ENCODE results near the gene SH3GLB1.

Gene SH3GLB1

DNA sequence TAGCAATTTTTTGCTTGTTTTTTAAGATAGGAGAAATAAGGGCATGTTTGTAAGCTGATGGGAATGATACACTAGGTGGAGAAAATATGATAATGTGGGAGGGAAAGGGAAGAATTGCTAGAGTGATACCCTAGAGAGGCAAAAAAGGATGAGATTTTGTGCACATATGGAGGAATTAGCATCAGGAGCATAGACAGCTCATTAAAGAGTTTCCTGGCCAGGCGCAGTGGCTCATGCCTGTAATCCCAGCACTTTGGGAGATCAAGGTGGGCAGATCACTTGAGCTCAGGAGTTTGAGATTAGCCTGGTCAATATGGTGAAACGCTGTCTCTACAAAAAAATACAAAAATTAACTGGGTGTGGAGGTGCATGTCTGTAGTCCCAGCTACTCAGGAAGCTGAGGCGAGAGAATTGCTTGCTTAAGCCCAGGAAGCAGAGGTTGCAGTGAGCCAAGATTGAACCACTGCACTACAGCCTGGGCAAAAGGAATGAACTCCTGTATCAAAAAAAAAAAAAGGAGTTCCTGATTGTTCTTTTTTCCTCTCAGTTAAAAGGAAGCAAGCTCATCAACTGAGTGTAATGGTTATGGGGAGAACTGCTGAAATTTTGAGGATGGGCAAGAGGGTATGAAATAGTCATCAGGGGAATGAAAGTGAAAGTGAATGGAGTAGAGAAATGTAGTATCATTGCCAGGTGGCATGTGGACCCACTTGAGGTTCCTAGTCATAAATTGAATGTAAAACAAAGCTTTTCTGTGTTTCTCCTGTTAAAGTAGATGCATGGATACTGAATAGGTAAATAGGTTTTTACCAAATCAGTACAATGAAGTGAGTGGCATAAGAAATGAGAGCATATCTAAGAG is 35.5 kb downstream of the SH3GLB1 start:
- no peak for DNase-seq

DNA sequence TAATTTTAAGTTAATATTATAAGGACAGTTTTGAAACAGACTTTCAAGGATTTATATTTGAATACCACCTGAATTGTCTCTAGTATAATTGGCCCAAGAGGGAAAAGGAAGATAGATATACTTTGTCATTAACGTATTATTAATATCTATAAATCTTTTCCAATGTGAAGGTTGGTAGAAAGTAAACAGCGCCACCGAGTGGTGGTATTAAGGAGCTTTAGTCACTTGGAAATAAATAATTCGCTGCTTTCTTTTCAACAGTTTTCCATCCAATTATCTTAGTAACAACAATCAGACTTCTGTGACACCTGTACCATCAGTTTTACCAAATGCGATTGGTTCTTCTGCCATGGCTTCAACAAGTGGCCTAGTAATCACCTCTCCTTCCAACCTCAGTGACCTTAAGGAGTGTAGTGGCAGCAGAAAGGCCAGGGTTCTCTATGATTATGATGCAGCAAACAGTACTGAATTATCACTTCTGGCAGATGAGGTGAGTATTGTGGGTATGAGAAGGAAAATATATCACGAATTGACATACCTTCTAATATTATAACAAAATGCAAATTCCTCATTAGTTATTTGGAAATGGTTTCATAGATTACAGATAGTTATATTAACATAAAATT is 37.7 kb downstream of the SH3GLB1 start:
- DNase-seq = peak; percentile 27

DNA sequence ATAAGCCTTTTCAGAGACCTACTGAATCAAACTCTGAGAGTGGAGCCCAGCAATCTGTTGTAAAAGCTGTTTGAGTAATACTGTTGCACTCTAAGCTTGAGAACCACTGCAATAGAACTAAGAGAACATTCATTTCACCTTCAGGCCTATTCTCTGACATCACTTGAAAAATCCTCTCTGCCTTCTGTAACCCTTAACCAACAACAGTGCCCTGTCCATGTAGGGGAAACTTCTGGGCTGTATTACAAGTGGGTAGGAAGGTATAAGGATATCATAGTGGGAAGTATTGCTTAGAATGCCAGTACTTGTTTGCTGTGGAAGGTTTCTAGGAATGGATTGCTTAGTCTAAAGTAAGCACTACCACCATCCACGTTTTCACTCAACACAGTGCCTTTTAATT is 42.9 kb downstream of the SH3GLB1 start:
- no peak for DNase-seq

DNA sequence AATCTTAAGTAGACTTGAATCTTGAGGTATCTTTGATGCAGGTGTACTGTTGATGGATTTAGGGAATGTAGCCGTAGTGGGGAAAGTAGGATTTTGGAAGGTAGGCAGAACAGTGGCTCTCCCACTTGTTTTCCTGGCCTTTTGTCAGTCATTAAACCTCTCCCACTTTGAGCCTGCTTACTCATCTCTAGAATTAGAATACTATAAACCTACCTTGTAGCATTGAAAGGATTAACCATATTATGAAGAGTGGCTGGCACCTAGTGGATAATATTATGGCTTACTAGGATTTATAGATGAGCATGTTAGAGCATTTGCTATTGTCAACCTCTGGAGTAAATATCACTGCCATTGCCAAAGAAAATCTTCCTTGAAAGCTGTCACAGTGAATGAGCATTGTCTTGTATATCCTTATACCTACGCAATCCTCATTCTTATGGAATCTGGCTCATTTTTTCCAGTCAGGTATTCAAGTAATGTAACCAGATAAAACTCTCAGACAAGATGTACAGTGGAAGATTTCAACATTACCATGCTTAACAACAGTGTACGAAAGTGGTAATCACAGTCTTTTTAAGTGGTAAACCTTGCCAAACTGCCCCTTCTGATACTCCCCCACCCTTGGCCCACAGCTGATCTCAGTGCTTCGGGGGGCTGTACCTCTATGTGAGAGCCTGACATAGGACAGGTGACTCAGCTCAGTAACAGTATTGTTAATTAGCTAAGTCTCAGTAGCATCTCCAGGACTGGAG is 44.4 kb downstream of the SH3GLB1 start:
- no peak for DNase-seq

DNA sequence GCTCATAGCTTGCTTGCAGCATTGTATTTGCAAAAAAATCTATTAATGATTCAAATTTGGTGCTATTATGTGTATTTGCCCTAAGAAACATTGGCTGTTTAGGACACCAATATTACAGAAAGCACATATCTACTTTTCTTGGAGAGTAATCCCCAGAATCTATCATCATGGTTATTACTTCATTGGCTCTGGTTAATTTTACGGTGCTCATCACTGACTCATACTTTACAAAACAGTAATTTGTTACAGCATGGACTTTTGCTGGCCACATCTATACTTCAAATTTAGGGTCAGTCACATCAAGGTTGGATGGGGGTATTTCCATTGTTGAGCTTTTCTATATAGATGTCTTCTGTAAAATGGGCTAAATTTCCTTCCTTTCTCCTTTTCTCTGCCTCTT is 45.7 kb downstream of the SH3GLB1 start:
- DNase-seq = no peak

DNA sequence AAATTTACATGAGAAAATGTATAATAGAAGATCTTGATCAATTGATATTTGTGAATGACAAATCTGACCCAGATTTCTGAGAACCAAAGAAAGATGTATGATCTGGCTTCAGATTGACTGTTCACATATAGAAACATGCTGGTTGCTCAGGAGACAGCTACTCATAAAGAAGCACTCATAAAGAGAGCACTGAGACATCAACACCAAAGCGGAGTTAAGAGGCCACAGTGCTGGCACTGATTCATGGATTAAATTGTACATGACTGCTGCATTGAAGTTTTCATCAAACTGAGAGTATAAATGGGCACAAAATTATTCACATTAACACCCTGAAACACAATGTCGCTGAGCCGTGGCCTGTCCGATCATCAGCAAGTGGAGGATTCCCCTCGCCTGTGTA is 46.2 kb downstream of the SH3GLB1 start:
- DNase-seq = no peak

DNA sequence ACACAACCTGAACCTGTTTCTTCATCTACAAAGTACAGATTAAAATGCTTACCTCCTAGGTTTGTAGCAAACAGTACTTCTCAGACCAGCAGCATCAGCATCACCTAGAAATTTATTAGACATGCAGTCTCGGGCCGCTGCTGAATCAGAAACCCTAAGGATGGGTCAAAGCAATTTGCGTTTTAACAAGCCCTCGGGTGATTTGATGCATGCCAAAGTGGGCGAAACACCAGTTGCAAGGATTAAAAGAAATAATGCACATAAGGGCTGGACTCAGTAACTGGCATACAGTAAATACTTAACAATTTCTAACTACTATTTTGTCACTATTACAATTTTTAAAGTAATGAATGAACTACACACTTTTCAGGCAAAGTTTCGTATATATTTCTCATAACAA is 47.5 kb downstream of the SH3GLB1 start:
- no peak for DNase-seq

DNA sequence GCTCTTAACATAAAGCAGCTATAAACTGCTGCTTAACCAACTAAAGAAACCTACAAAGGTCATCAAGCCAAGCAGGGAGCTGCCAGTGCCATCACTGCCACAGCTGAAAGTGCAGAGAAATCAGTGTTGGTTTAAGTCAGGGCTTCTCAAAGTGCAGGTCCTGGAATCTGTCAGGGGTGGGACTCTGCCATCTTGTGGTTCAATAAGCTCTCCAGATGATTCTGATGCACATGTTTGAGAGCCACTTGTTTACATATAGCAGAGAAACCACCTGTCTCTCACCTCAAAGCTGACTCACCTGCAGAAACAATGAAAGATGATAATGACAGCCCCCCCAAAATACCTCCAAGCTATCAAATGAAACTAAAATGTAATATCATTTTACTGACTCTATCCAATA is 49.3 kb downstream of the SH3GLB1 start:
- no peak for DNase-seq

DNA sequence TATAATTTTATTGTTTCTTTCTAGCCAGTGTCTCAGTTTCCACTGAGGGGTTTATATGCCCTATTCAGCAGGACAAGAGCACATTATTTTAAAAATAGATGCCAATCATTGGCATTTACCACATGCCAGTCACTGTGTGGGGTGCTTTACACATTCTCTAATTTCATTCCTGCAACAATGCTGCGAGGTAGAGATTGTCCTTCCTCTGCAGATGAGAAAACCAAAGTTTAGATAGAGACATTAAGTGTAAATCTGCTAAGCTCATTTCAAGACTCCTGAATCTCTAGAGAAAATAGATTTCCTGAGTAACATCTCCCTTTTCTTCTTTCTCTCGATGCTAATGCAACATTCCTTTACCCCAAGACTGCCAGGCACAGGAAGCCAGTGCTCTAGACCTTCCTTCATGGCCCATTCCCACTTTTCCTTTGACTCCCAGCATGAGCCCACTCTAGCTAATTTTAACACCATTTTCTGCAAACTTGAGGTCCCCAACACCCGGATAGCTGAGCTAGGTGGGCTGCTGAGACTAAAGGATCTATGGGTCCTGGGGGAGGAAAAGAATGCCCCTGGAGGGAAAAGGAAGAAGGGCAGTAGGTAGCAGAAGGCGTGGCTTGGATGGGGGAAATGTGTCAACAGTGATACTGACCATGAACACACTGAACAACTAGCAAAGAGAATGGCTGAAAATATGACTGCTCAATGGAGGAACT is 50.0 kb downstream of the SH3GLB1 start:
- no peak for DNase-seq

DNA sequence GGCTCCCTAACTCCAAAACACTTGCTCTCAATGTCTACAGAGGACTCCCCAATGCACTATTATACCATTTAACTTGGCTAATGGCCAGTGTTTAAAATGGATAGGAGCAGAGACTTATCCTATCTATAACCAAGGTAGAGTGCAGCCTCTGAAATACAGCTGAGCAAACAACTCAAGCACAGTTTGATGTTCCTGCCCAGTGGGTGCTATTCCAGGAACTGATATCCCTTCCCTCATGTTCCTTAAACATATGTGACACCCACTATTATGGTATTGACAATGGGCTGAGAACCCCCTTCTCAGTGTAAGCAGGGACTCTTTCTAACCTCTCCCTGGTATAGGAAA is 51.7 kb downstream of the SH3GLB1 start:
- DNase-seq = no peak

DNA sequence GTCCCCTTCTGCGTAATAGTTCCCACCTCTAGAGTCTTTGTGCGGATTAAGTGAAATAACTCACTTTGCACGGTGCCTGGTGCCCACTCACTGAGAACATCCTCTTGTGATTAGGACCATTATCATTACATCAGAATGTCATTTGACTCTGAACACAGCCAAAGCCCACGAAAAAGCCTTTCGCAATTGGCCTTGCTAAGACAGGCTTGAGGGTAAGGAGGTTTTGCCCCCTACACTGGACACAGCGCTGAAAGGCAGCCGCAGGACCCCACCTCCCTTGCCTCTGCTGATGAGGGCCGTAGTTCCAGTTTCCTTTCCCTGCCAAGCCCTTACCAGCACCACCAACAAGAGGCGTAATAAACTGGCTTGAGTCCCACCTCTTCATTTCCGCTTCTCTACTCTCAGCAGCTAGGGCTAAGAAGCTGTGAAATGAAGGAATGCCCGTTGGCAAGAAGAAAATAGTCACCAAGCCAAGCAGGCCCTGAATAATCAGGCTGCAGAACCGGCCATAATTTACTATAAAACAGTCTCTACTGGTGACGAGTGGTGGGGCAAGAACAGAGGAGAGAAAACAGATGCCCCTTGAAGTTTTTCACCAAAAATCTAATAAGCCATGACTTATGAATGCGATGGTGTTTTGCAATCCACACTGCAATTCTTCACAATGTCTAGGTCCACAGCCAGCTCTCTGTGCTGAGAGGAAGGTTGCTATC is 53.1 kb downstream of the SH3GLB1 start:
- no peak for DNase-seq

DNA sequence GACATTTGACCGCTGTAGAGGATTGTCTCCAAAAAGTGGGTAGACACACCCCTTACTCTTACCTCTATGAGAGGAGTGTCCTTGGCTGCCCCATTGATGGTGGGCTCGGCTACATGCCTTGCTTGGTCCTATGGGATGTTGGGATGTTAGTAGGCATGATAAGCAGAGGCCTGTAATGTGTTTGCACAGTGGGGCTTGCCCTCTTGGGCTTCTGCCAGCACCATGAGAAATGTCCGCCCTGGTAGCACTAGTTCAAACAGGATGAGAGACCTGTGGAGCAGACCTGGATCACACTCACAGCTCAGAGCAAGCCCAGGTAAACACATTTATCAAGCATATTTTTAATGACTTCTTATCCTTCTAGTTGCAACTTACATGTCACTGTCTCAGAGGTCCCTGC is 54.2 kb downstream of the SH3GLB1 start:
- no peak for DNase-seq

DNA sequence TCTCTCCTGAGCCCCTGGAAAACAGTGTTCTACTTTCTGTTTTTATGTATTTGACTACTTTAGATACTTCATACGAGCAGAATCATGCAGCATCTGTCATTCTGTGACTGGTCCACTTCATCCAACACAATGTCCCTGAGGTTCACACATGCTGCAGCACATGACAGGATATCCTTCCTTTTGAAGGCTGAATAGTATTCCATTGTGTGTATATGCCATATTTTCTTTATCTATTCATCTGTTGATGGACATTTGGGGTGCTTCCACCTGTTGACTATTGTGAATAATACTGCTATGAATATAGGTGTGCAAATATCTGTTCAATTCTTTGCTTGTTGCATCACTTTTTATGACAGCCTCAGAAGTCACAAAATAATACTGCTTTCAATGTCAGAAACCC is 55.8 kb downstream of the SH3GLB1 start:
- DNase-seq = no peak

DNA sequence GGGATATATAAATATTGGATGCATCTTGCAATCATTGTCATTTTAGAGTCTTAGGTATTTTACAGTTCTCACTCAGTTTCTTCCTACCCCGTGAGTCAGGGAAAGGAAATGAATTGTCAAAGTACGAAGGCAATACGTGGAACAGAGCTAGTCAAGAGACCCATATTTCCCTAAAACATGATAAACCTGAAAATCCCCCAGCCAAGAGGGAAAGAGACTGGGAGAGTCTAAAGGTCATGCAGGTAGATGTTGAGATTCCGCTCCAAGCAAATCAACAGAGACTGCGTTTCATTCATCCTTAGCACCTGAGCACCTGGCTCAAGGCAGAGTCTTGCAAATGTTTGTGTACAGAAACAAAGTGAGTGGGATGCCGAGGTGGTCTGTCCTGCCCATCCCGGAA is 58.0 kb downstream of the SH3GLB1 start:
- DNase-seq = no peak

DNA sequence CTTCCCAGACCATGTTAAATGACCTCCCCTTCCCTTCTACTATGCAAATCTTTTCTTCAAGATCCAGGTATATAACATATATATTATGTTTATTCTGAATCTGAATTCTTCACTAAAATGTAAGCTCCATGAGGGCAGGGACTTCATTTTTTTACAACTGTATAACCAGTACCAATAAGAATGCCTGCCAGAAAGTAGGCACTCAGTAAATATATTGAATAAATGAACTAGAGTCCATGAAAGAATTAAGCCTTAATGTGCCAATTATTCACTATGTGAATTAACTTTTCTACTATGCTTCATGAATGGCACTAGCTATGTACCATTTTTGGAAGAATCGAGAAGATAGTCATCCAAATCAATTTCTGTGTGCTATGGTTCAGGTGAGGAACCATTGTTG is 60.1 kb downstream of the SH3GLB1 start:
- DNase-seq = no peak

DNA sequence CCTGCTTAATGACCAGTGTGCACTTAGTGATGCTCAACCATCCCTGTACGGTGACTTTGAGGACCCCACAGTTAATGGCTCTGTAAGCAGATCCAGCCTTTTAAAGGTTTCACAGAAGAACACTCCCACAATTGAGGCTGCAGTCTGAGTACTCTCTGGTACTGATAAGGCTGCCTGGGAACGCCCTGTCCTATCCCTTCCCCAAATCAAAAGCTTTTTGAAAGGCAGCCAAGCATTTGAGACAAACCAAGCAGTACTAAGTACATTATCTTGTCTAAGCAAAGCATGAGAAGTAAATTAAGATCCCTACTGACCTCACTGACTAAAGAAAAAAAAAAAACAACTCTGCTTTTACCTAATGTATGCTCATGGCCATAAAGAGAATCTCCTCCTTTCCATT is 60.7 kb downstream of the SH3GLB1 start:
- DNase-seq = no peak

DNA sequence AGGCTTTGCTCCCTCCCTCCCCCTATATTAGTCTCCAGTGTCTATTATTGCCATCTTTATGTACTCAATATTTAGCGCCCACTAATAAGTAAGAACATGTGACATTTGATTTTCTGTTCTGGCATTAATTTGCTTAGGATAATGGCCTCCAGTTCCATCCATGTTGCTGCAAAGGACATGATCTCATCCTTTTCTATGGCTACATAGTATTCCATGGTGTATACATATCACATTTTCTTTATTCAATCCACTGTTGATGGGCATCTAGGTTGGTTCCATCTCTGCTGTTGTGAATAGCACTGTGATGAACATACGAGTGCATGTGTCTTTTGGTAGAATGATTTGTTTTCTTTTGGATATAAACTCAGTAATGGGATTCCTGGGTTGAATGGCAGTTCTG is 61.3 kb downstream of the SH3GLB1 start:
- no peak for DNase-seq

DNA sequence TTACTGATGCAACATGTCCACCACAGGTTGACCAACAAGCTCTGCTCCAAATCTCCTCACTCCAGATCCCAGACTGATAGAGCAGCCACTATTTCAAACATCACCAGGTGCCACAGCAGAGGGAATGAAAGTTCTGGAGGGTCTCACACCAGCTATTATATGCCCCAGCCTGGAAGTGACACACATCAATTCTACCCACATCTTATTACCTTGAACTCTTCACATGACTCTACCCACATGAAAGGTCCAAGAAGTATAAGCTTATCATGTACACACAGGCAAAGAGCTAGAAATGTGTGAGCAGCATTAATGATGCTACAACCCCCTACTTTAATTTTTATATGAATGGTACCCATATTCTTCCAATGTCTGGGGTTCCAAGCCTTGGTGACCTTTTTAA is 64.2 kb downstream of the SH3GLB1 start:
- DNase-seq = no peak

DNA sequence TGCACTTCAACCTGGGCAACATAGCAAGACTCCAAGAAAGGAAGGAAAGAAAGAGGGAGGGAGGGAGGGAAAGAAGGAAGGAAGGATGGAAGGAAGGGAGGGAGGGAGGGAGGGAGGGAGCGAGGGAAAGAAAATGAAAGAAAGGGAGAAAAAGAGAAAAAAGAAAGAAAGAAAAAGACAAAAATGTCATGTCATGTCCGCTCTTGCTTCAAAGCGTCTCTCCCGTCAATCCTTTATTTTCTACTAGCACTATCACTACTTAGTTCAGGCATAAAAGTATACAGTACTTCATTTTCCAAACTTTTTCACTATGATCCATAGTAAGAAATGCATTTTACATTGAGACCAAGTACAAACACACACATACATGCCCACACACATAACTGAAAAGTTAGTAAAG is 64.7 kb downstream of the SH3GLB1 start:
- DNase-seq = no peak

DNA sequence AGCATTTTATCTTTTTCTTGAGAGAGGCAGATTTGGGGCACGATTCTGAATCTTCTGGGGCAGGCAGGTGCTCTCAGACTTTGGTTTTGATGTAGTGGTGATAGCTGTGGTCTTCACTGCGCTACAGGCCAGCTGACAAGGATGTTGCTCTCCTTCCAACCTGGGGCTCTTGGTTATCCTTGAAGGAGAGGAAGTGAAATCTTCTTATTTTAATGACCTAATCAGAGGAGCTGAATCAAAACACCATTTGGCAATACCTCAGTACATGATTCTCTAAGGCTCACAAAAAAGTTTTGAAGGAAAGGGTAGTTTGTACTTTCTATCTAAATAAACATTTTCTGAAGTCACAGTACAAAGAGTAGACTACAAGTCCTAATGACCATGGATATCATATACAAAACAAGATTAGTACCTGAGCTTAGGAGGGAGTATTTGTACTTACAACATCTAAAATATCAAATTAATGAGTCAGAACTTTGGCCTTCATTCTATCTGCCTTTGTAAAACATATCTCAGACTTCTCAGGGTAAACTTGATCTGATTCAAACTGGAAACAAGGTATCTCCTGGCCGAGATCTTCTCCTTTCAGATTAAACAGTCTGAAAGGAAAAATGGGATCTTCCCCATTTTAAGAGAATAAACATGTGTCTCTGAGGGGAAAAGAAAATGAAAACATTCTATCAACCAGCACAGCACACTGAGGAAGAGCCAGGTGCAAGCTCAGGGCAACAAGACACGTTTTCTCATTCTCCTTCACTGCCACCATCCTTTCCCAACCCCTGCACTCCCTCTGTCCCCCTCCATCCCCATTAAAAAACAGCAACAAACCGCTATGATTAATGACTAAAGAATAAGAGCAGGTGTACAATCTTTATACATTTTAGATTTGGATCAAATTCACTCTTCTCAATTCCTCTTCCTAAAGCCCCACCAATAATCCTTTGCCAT is 69.2 kb downstream of the SH3GLB1 start:
- DNase-seq = no peak
